VCaP (cell line): ENCODE data around the gene ITGA2.

ENCODE experiments used
- H3K27ac ChIP-seq: fragments of 450-650 bp; 2 replicates; pipeline ENCODE4 v1.5.1; 2017
- CTCF ChIP-seq: fragments of 450-650 bp; conservative IDR thresholded peaks from 2 replicates; pipeline ENCODE4 v1.5.1; 2017; ENCODE audit warnings: mild to moderate bottlenecking, moderate library complexity

The ITGA2 gene

DNA sequence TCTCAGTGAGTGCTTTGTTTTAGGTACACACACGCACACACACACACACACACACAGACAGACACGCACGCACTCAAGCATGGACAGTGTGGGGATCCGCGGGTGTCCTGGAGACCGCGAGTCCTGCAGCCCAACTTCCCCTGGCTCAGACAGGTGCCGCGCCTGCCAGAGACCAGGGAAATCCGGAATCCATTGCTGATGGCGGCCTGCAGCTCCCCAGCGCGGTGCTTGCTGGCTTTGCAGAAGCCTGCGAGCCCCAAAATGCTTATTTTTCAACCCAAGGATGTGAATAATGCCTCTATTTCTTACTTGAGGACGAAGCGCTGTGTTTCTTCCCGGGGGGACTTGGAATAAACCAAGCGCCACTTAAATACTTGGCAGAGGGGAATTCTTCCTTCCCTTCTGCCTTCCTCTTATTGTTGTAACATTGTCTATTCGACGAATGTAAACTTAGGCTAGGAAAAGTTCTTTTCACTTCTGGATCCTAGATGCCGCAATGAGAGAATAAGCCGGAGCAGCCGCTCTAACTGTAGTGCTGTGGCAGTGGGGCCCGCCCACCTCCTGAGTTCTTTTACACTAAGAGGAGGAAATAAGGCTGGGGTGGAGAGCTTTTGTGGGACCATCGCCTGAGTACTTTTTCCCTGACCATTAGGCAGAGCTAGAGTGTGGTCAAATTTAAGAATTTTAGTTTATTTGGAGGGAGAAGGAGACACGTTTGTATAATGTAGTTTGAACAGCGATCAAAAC lies 802 bp downstream of the ITGA2 start:
- H3K27ac ChIP-seq = peak overlapping the region; percentile 62
- peak; percentile 34 for TF ChIP-seq CTCF

GRCh38 chr5:52990528-52990925 lies 1.4 kb downstream of the ITGA2 start:
- TF ChIP-seq CTCF = no peak

DNA sequence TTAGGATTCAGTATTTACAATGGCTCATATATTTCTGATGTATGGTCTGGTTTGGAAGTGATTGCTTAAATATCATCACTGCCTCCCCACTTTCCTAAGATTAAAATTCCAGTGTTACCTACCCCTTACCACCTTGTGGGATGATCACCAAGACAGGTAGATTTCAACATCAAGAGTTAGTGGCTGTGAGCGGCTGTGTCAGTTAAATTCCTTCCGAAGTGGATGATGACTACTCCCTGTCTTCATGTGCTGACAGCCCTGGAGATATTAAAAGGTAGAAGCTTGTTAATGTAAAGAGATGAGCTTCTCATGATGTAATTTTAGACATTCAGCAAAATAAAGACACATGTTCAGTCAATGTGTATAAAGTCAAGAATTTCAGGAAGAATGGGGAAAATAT lies 4.2 kb downstream of the ITGA2 start:
- TF ChIP-seq CTCF = no peak
- H3K27ac ChIP-seq = no peak overlapping the region

More at GRCh38 chr5:52990528-52990925, 1.4 kb downstream of the ITGA2 start:
- H3K27ac ChIP-seq = no peak overlapping the region; the same call in 1 of the 2 replicates

- TF ChIP-seq CTCF = no peak
- H3K27ac ChIP-seq = no peak overlapping the region
These were observed 5.1 kb downstream of the ITGA2 start for GRCh38 chr5:52994266-52994665.

GRCh38 chr5:52995095-52995494 lies 5.9 kb downstream of the ITGA2 start:
- no peak overlapping the region for H3K27ac ChIP-seq
- TF ChIP-seq CTCF = no peak

DNA sequence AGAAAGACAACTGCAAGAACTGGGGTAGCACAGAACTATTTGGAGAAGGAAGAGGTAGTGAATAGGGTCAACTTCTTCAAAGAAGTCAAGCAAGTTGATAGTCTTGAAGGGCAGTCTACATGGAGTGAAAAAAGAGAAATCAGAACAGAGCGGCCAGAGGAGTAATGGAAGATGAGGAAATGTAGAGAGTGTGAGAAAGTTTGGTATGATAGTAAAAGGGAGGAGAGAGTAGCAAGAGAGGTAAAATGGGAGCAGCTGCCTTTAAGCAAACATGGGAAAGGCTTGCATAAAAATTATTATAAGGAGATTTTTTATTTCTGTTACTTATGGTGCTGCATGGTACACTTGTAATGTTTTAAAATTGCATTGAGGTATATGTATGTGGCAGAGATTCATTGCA lies 6.8 kb downstream of the ITGA2 start:
- no peak for TF ChIP-seq CTCF
- H3K27ac ChIP-seq = no peak overlapping the region

DNA sequence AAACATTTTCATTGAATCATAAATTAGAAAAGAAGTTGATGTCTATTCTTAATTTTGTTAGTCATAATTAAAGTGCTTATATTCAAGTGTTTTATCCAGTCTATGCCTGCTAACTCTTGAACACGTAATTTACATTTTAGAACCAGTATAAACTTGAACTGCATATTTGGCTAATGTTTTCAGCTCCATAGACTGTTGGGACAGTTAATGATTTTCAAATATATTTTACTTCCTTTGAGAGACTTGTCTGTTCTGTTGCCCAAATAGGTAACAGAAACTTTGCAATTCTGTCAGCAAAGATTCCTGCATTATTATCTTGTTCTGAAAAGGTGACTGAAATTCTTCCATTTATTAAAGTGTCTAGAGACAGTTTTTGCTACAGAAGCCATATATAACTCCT lies 7.8 kb downstream of the ITGA2 start:
- TF ChIP-seq CTCF = no peak

More for the DNA sequence above, 7.8 kb downstream of the ITGA2 start:
- no peak overlapping the region for H3K27ac ChIP-seq
